HG03064 (cell line): Measurements from ENCODE around the gene DMC1.

ENCODE experiments used
- ATAC-seq: cut with Tn5 transposase; IDR thresholded peaks from one replicate; pipeline ENCODE4 v1.9.1; 2021; ENCODE audit warnings: low read depth; ENCODE audit not compliant: unreplicated experiment

The DMC1 gene

GRCh38 chr22:38567531-38568285 is 2.3 kb downstream of the DMC1 start:
- no peak for ATAC-seq

- no peak for ATAC-seq
Observed at GRCh38 chr22:38566726-38567504, 3.1 kb downstream of the DMC1 start.

GRCh38 chr22:38565441-38565840 is 4.5 kb downstream of the DMC1 start:
- ATAC-seq, result no peak

GRCh38 chr22:38564669-38565068 is 5.3 kb downstream of the DMC1 start:
- ATAC-seq, result no peak

- no peak for ATAC-seq
Observed at GRCh38 chr22:38554281-38554680, 15.7 kb downstream of the DMC1 start.

- no peak for ATAC-seq
Observed at GRCh38 chr22:38549101-38549894, 20.7 kb downstream of the DMC1 start.

GRCh38 chr22:38540701-38541100 is 29.3 kb downstream of the DMC1 start:
- ATAC-seq, result no peak

GRCh38 chr22:38531251-38531938 is 38.6 kb downstream of the DMC1 start:
- no peak for ATAC-seq

GRCh38 chr22:38524429-38524828 is 45.6 kb downstream of the DMC1 start:
- no peak for ATAC-seq

- no peak for ATAC-seq
Observed at GRCh38 chr22:38523479-38523878, 46.5 kb downstream of the DMC1 start.

- ATAC-seq, result no peak
Observed at GRCh38 chr22:38523029-38523428, 47.0 kb downstream of the DMC1 start.

GRCh38 chr22:38519453-38520250 is 50.3 kb downstream of the DMC1 start:
- no peak for ATAC-seq

GRCh38 chr22:38518620-38519019 is 51.4 kb downstream of the DMC1 start:
- no peak for ATAC-seq

- ATAC-seq, result no peak
Observed at GRCh38 chr22:38513063-38513462, 56.9 kb downstream of the DMC1 start.

GRCh38 chr22:38510416-38510970 is 59.5 kb downstream of the DMC1 start:
- ATAC-seq, result no peak

GRCh38 chr22:38506118-38506962 is 63.6 kb downstream of the DMC1 start, which contains the start of gene DDX17:
Gene DDX17 (minus strand): TSS chr22:38506311.
- ATAC-seq, result peak; percentile 73

- peak; percentile 35 for ATAC-seq
Observed at GRCh38 chr22:38505541-38506117, 64.4 kb downstream of the DMC1 start.
